ENCODE measurements around the gene MRPS17. TPM values are rescaled to one million over a fixed set of nuclear protein-coding genes. Genes with fewer than 3 reads are reported as not detected.

MRPS17 gene
- total RNA-seq (ENCODE audit: unreplicated experiment), result 13.4 TPM
- long read RNA-seq, transcript MRPS17-201 (3 exons, 1,845 nt), result major isoform, 14 of 15 reads
- long read RNA-seq, partial matches to known transcripts, result 0 of 15 reads
- long read RNA-seq, other reads (novel, unspliced or antisense), result 1 of 15 reads

GRCh38 chr7:55951637-55952351, at the start of gene MRPS17:
Gene MRPS17 (plus strand): TSS chr7:55951877. CDS start chr7:55953196, 1,319 bp downstream.
- peak; percentile 92 for DNase-seq
- Mint-ChIP-seq H3K27ac (ENCODE audit: unreplicated experiment) (peak within 1 kb of the TSS; percentile 90), H3K9me3 (ENCODE audit: unreplicated experiment) (peaks cover 11% of the 10 kb centered on the region), H3K36me3 (ENCODE audit: unreplicated experiment) (no peaks in the 10 kb centered on the region), H3K4me3 (ENCODE audit: unreplicated experiment) (peak within 1 kb of the TSS; percentile 99), H3K4me1 (ENCODE audit: low read depth, unreplicated experiment) (no peaks in the 10 kb centered on the region), H3K27me3 (ENCODE audit: unreplicated experiment) (peaks cover 8% of the 10 kb centered on the region)
- no peak for TF ChIP-seq CTCF (IDR thresholded peaks at IDR 0.05; ENCODE audit: partially characterized antibody, unreplicated experiment)

- no peak overlapping the region for H3K4me3 Mint-ChIP-seq (ENCODE audit: unreplicated experiment)
- DNase-seq, result no peak
- H3K9me3 Mint-ChIP-seq (ENCODE audit: unreplicated experiment), result peaks cover 7% of the 10 kb centered on the region
- H3K4me1 Mint-ChIP-seq (ENCODE audit: low read depth, unreplicated experiment), result no peaks in the 10 kb centered on the region
- H3K27ac Mint-ChIP-seq (ENCODE audit: unreplicated experiment), result no peak overlapping the region
- peaks cover 2% of the 10 kb centered on the region for H3K27me3 Mint-ChIP-seq (ENCODE audit: unreplicated experiment)
- no peak for TF ChIP-seq CTCF (IDR thresholded peaks at IDR 0.05; ENCODE audit: partially characterized antibody, unreplicated experiment)
- H3K36me3 Mint-ChIP-seq (ENCODE audit: unreplicated experiment), result peaks cover 14% of the 10 kb centered on the region
Measured at GRCh38 chr7:55903985-55904759, 47.5 kb upstream of the MRPS17 start.

GRCh38 chr7:55912748-55913158, 38.9 kb upstream of the MRPS17 start:
- DNase-seq, result no peak
- H3K9me3 Mint-ChIP-seq (ENCODE audit: unreplicated experiment), result peaks cover 2% of the 10 kb centered on the region
- H3K27me3 Mint-ChIP-seq (ENCODE audit: unreplicated experiment), result peaks cover 2% of the 10 kb centered on the region
- H3K4me1 Mint-ChIP-seq (ENCODE audit: low read depth, unreplicated experiment), result no peaks in the 10 kb centered on the region
- TF ChIP-seq CTCF (IDR thresholded peaks at IDR 0.05; ENCODE audit: partially characterized antibody, unreplicated experiment), result no peak
- no peak overlapping the region for H3K27ac Mint-ChIP-seq (ENCODE audit: unreplicated experiment)
- no peak overlapping the region for H3K4me3 Mint-ChIP-seq (ENCODE audit: unreplicated experiment)
- H3K36me3 Mint-ChIP-seq (ENCODE audit: unreplicated experiment), result peaks cover under 1% of the 10 kb centered on the region

- Mint-ChIP-seq H3K4me3 (ENCODE audit: unreplicated experiment) (no peak overlapping the region), H3K9me3 (ENCODE audit: unreplicated experiment) (no peaks in the 10 kb centered on the region), H3K36me3 (ENCODE audit: unreplicated experiment) (peaks cover 9% of the 10 kb centered on the region), H3K27ac (ENCODE audit: unreplicated experiment) (no peak overlapping the region), H3K4me1 (ENCODE audit: low read depth, unreplicated experiment) (no peaks in the 10 kb centered on the region), H3K27me3 (ENCODE audit: unreplicated experiment) (peaks cover 1% of the 10 kb centered on the region)
- no peak for TF ChIP-seq CTCF (IDR thresholded peaks at IDR 0.05; ENCODE audit: partially characterized antibody, unreplicated experiment)
- no peak for DNase-seq
Measured at GRCh38 chr7:55917771-55918170, 33.9 kb upstream of the MRPS17 start.

All from glutamatergic neuron (in vitro differentiated cells).